Measurements from ENCODE around the gene PGM2L1.
"Not testable (repeated sequence)": the region's sequence is repeated elsewhere in the genome, so short reads cannot be mapped to it uniquely, and the experiment has no call there.

PGM2L1 gene

DNA sequence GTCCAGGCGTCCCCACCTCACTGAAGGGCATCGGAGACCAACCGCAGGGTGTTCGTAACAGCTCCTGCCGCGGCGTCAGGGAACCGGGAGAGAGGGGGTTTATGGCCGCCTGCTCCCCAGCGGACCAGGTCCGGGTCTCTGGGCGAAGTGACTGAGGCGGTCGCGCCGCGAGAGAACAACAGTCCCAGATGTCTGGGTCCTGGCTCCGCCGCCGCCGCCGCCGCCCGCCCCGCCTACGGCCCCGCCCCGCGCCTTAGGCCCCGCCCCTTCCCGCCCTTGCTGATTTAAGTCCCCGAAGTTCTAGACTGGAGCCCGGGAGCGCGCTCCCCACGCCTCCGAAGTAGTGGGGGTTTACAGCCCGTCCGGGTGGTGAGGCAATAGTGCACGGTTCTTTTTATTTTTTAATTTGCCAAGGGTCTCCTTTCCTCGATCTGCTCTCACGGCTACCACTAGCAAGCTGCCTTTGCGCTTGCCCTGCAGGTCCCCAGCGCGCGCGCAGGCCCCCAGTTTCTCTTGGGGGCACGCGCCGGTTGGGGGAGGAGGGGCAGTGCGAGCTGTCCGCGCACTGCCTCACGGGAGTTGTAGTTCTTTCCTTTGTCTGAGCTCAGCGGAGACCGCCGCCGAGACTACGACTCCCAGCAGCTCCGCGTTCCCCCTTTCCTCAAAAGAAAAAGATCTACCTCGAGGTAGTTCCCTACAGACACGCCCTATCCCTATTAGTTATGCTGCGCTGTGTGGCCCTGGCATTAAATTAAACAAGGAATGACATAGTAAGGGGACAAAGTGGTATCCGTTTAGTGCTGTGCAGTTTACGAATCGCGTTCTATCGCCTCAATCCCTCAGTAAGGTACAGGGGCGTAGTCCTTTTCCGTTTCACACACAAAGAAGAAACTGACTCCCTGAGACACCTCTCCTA is at the start of gene PGM2L1:
Gene PGM2L1 (minus strand): TSS at position 190 of the 916 bp plus-strand sequence. CDS start 272 bp downstream, outside the sequence.
- DNase-seq (ENCODE audit: low spot score) = peak; percentile 96

DNA sequence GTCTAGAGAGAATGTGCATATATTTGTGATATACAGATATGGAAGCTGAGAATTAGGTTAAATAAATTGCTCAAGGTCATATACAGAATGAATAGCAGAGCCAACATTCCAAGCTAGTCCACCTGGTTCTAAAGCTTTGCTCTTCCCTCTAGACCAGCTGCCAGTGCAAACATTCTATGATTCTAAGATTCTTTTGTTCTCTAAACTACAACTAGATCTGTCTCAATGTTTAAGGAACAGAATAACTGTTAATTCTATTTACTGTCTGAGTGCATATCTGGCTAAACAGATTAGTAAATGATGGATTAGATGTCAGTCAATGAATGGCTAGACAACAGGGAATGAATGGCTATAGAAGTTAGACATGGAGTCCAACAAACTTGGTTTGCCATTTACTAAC is 49.5 kb upstream of the PGM2L1 start:
- DNase-seq (ENCODE audit: low spot score) = no peak

DNA sequence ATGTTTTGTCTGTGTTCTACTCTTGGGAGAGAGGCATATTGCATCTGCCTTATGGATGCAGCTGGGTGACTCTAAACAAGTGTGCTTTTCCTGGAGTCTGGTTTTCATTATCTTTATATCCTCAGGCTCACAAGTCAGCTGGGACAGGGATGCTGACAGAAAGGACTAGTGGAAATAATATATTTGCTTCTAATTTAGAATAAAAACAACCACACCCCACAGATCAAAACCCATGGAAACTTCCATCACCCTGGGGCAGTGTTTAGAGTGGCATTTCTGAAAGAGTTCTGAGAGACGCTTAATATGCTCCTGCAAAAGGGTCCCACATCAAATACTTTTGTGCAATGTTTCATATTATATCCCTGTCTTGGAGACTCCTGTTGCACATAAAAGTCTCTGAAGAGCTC is 48.3 kb upstream of the PGM2L1 start:
- DNase-seq (ENCODE audit: low spot score) = no peak

DNA sequence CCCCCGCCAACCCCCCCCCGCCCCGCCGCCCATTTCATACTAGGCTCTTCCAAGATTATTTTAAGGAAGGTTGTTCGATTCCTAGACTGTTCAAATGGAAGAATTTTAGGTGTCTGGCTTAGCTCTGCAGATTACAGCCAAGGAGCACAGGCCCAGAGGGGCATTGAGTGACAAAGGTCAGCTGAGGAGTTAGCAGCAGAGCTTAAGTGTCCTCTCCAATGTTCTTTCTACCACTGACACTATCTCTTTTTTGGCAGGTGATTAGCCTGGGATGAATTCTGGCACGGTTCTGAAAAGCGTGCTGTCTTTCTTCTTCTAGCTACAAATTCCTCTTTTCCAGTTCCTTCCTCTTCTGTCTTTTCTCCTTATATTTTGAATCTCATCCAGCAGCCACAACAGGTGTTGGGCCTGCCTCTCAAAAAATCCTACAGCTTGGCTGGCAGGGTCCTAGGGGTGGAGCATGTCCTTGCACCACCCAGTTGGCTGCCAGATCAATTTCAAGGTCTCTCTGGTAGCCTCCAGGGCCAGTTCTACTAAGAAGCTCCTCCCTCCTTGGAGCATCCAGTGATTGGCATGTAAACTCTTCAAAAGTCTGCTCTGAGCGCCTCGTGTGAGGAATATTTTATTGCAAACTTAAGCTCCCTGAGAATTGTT is 46.1 kb upstream of the PGM2L1 start:
- DNase-seq (ENCODE audit: low spot score) = no peak

DNA sequence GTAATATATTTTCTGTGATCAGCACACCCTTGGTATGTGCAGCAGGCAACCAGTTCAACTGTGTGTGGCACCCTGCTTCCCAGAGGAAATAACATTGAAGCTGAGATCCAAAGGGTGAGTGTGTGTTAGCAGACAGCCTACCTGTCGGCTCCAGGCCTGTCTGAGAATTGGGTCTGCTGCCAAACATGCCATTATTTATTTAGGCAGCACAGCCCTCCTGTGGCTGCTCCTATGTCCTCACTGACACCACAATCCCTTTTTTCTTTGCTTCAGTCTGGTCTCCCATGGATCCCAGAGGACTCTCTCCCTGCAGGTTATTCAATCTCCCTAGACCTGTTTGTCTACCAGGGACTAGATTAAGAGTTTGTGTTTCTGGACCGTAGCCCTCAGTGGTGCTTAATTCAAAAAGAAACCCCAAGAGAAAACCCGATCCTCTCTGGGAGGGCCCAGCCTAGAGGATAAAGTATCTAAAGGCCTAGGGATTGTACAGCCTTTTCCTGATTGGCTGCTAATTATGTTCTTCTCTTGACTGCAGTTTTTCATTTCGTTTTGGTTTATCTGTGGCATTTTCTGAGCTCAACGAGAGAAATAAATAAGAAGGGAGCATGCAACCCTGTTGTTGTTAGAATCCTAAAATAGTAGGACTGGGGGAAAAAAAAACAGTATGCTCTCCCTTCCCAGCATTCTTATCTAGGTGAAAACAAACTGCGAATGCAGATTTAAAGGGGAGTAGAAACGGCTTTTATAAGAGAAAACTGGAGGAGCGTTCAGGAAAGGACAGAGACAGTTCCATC is 45.0 kb upstream of the PGM2L1 start:
- no peak for DNase-seq (ENCODE audit: low spot score)

DNA sequence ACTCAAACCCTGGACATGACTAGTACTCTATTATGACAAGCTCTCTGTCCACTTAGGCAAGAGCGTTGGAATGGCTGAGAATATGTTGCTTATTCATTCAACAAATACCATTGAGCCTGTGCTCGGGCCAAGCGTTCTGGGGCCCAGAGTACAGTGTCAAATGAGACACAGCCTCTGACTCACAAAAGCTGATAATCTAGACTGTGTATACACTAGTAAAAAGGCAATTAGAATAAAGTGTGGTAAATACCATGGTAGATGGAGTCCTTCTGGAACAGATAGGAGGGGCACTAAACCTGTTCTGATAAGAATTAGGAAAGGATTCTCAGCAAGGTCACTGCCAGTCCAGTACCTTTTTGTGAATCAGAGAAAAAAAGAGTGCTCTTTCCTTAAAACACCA is 44.4 kb upstream of the PGM2L1 start:
- no peak for DNase-seq (ENCODE audit: low spot score)

DNA sequence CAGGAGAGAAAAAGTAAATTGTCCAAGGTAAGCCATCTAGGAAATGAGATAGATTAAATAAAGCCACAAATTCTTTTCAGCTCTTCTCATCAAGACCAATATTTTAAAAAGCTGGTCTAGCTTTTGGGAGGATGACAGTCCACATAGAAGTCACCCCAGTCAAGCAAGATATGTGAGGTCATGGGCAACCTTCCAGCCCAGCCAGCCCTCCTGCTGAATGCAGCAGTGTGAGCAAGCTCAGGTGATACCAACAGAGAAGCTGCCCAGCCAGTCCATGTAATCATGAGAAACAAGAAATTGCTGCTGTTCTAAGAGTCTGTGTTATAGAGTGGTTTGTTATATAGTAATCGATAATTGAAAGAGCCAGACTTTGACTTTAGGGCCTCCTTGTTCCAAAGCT is 40.4 kb upstream of the PGM2L1 start:
- peak; percentile 71 for DNase-seq (ENCODE audit: low spot score)

DNA sequence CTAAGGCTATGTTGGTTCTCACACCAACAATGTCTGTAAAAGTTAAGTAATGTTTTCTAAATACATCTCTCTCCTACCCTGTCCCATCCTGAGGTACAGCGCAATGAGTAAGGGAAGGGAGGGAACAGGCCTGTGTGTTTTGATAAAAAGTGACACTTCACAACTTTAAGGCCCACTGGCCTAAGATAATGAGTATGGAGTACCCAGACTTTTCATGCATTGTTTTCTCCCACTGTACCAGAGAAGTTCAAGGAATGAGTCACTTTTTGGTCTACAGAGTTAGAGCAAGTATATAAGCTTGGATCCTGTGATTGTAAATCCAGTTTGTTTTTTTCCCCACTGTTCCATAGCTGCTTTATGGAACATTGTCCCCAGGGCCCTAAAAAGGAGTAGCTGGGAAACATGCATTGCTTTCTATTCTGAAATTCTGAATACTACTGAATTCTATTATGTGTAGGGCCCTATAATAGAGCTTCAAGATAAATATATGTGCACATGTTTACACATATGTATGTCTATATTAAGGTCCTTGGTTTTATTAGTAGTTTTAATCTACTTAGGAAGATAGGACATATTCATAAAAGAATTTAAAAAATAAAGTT is 39.3 kb upstream of the PGM2L1 start:
- DNase-seq (ENCODE audit: low spot score) = peak; percentile 74

DNA sequence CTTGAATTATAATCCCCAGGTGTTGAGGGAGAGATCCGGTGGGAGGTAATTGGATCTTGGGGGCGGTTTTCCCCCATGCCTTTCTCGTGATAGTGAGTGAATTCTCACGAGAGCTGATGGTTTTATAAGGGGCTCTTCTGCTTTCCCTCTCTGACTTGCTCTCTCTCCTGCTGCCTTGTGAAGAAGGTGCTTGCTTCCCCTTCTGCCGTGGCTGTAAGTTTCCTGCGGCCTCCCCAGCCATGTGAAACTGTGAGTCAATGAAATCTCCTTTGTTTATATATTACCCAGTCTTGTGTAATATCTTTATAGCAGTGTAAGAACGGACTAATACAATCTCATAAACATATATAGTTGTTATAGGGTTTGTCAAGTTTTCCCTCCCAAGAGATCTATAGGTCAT is 36.3 kb upstream of the PGM2L1 start:
- no peak for DNase-seq (ENCODE audit: low spot score)

DNA sequence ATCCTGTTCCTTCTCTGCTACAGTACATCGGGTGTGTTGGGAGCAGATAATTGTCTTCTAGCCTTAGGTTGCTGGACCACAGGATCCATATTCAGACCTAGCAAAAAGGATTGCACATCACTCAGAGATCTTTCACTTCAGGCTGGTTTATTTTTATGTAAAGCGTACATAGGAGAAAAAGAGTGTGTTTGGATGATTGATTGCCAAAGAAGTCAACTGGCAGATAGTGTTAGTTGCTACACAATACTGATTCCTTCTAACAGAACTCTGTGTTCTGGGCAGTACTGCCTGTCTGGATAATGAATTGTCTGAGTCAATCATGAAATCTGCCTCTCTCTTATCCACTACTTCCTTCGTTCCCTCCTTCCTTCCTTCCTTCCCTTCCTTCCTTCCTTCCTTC is 31.0 kb upstream of the PGM2L1 start:
- no peak for DNase-seq (ENCODE audit: low spot score)

DNA sequence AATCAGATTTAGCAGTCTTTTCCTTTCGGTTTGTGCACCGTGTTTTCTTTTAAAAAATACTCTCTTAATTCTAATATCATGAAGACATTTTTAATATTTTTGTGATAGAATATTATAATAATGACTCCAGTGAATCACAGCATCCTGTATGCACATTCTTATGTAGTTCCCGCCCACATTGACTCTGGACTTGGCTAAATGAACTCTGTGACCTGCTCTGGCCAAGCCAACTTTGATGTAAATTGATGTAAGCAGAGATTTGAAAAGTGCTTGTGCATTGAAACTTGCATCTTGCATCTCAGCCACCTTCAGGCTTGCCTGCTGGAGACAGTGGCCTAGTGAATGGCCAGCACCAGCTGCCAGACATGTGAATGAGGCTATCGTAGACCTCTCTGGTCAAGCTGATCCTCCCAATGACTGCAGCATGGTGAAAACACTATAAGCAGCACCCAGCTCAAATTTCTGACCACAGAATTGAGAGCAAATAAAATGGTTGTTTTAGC is 29.2 kb upstream of the PGM2L1 start:
- DNase-seq (ENCODE audit: low spot score) = no peak

DNA sequence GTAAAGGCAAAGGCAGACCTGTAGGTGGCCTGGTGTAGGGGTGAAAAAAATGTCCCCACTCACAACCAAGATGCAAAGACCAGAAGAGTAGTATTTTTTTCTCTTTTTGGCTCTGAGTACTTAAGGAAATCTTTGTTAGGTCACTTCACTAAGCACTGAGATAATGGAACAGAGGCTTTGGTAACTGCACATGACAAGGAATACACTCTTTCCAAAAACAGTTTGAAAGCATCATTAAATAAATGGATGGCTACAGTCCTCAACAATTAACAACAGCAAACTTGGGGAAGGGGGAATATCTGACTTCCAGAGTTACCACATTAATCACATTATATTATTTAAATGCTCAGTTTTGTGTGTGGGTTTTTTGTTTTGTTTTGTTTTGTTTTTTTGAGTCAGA is 26.9 kb upstream of the PGM2L1 start:
- DNase-seq (ENCODE audit: low spot score) = no peak

DNA sequence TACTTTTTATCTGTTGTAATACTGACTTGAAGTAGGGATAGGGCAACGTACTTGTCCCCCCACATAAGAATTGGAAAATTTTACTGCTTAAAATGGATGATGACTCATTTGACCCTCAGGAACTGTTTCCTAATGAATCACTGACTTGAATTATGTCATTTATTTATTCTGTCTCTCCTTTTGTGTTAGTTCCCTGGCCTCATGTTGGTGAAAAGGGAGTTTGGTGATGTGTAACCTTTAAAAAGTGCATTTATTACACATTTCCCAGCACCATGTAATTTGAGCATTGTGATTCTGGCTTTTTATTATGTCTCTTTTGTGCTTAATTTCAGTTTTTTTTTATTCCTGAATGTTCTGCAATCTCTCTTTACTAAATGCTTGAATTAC is 20.3 kb upstream of the PGM2L1 start:
- DNase-seq (ENCODE audit: low spot score) = no peak

DNA sequence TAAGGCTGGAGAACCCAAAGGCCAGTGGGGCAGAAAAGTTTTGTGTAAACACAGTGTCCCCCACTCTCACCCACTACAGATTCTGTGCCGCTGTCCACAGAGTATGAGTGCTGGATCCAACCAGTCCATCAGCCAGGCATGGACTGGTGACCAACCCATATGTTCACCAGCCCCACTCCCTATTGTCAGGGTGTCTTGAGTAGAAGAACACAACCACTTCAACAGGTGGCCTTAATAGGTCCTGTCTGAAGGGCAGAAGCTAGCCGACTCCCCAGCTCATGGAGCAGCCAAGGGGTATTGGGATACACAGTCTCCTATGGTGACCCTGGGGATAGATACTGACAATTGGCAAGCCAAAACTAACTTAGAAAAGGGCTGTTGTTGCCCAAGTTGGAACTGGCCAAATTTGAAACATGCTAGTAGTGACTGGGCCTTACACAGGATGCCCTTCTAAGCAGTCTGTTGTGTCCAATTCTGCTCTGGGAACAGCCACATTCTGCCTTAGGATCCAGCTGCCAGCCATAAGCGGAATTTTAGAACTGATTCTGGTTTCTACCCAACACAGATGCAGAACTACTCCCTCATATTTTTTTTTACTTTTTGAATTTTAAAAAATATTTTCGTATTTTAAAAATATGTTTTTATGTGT is 19.8 kb upstream of the PGM2L1 start:
- no peak for DNase-seq (ENCODE audit: low spot score)

DNA sequence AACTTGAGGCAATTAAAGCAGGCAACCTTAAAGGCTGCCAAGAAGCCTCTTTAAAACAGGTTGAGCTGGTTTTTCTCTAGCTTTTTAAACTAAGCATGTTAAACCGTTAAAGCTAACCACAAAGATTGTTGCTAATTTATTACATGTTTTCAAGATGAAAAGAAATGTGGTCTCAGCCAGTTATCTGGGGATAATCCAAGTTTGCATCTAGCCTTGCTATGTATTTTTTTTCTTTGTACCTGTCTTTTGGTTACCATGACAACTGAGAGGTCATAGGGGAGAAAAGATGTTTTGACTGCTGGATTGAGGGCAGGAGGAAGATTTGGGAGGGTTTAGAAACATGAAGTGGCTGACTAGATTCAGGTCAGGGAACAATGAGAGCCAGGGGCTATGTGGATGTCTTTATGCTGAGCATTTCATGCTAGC is 19.2 kb upstream of the PGM2L1 start:
- DNase-seq (ENCODE audit: low spot score) = no peak

DNA sequence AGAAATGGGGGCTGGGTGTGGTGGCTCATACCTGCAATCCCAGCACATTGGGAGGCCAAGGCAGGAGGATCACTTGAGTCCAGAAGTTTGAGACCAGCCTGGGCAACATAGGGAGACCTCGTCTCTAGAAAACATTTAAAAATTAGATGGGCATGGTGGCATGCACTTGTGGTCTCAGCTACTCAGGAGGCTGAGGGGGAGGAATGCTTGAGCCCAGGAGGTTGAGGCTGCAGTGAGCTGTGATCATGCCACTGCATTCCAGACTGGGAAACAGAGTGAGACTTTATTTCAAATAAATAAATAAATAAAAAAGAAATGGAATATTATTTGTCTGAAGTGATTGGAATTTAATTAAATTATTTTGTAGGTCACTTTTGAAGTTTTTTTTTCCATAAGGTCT is 18.7 kb upstream of the PGM2L1 start:
- DNase-seq (ENCODE audit: low spot score) = not testable (repeated sequence)

DNA sequence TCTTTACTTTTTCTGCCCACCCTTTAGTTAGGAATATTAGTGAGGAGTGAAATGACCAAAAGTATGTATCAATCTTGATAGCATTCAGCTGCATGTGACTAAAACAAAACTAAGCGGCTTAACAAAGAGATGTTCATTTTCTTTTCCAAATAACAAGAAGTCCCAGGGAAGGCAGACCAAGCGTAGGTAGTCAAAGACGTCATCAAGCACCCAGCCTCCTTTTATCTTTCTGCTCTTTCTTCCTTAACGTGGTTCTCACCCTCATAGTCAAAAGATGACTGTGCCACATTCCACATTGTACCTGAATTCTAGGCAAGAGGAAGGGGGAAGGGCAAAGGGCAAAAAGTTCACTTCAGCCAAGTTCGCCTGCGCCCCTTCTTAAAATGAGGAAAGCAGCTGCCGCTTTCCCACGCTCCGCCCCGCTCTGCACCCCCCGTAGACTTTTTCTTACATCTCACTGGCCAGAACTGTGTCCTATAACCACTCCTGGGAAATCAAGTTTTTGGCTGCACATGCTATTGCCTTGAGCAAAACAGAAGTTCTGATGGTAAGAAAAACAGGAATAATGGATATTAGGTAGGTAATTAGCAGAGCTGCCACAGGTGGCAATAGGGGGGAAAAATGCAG is 14.6 kb upstream of the PGM2L1 start:
- DNase-seq (ENCODE audit: low spot score) = no peak

DNA sequence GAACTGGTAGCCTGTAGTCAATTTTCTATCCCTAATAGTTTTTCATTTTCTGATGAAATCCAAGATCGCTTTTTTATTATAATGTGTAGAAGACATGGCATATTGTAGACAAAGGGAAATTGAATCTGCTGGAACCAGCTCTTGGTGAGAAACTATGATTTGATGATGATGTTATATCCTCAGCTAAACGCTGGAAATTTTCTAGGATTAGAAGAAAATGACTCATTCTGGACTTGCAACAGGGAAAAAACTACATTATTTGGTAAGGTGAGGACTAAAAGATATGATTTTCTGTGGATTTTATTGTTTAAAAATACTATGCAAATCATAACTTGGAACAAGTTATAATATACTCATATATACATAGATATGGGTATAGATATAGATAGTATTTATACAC is 14.1 kb upstream of the PGM2L1 start:
- DNase-seq (ENCODE audit: low spot score) = no peak

DNA sequence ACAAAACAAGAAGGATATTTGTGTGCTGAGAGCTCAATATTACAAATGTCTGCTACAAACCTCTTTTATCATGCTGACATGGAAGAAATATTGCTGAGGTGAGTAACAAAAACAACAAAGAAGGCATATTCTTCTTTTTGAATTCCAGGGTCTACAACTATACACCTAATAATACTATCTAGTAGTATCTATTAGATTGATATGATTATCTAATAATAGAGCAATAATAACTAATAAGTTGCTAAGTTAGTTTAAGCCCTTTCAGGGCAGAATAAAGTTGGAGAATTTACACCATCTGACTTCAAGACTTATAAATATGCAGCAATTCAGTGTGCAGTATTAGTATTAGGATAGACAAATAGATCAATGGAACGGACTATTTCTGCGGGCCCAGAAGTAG is 11.4 kb upstream of the PGM2L1 start:
- no peak for DNase-seq (ENCODE audit: low spot score)

DNA sequence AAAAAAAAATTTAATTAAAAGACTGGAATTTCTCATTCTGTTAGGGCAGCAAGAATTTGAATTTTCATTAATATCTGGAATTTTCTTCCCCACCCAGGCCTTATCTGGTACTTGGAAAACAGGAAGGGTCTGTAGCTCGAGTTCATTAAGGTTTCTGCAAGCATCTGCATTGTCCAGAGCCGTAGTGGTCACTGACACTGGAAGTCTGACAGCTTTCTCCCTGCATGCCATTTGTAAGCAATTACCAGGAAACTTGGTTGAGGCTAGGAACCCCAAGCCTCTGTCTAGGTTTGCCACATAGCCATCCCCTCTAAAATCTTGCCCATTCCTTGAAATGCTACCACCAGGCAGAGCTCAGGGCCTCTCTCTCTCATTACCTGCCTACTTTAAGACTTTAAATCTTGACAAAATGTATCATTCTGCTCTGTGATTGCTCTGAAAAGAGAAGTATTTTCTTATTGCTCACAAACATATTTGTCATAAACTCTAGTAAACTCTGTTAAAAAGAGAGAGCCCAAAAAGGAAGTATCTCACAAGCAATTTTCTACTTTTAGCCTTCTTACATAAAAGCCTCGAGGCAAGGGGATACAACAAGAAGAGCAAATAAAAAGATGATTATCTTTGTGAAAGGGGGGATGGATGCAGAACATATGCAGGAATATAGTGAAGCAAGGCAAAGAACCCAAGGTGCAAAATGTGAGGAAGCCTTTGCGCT is 5.5 kb upstream of the PGM2L1 start:
- DNase-seq (ENCODE audit: low spot score) = no peak

Data from hematopoietic multipotent progenitor cell treated with erythropoietin and hydrocortisone succinate and interleukin-3 and kit ligand, for 17 days (in vitro differentiated cells).